Psoas muscle (tissue), 8 donors: ENCODE measurements around the gene SCRT2. TPM values are rescaled to one million over a fixed set of nuclear protein-coding genes. Genes with fewer than 3 reads are reported as not detected.

Experiments used
- ATAC-seq, 4 donors: fragments of 200-7000 bp; cut with Tn5 transposase; one replicate each; pipeline ENCODE4 v1.9.1; 2020; ENCODE audit warnings: moderate library complexity in 3 of 4, mild to moderate bottlenecking in 2 of 4
- DNase-seq, 2 donors: peaks; one replicate each; pipeline ENCODE4 v3.0.0-alpha.2; 2020
- H3K27ac ChIP-seq: fragments of 200-600 bp; one replicate; pipeline ENCODE4 v1.8.0; 2022
- H3K27me3 ChIP-seq, 3 donors: fragments of 200-600 bp in 1 of 3; one replicate each; pipeline versions ENCODE4 v1.6.1 to v1.8.0; 2013 to 2022; ENCODE audit warnings: low read length in 2 of 3, mild to moderate bottlenecking in 2 of 3, moderate library complexity in 1 of 3; ENCODE audit not compliant: insufficient read depth in 3 of 3
- H3K36me3 ChIP-seq, 2 donors: fragments of 200-600 bp in 1 of 2; one replicate each; pipeline versions ENCODE4 v1.6.1 to v1.8.0; 2013 to 2022; ENCODE audit warnings: low read depth in 1 of 2, mild to moderate bottlenecking in 1 of 2, moderate library complexity in 1 of 2; ENCODE audit not compliant: insufficient read depth in 1 of 2
- H3K4me1 ChIP-seq: fragments of 200-600 bp; one replicate; pipeline ENCODE4 v1.8.0; 2022
- H3K4me3 ChIP-seq: fragments of 200-600 bp; one replicate; pipeline ENCODE4 v1.8.0; 2022; ENCODE audit warnings: mild to moderate bottlenecking
- H3K9me3 ChIP-seq: fragments of 200-600 bp; one replicate; pipeline ENCODE4 v1.8.0; 2022
- CTCF ChIP-seq: fragments of 200-600 bp; IDR thresholded peaks from one replicate; pipeline ENCODE4 v1.8.0; 2022; ENCODE audit warnings: antibody characterized with exemption
- WGBS, 3 donors: extraction: QIAGEN DNeasy Blood & Tissue Kit; methylation state at CpG; one replicate each; pipeline versions ENCODE4 v1.1.6 to v1.1.7; 2013; 5-methylcytosine and 5-hydroxymethylcytosine counted together
- intact Hi-C, 2 donors: fragments of 100-400 bp; cut with DNase I; formaldehyde crosslinking; loops; one replicate each; pipeline versions ENCODE4 v1.11.0 to v1.14.2; 2022
- polyA plus RNA-seq, 3 donors: library from polyadenylated mRNA; stranded (reverse); fragments of 200-250 nt; gene quantifications; one replicate each; pipeline ENCODE4 v1.2.3, GENCODE V29; 2013
- total RNA-seq, 4 donors: library from RNA; stranded (reverse); fragmentation: NEBNext Ultra II Directional in 2 of 4; extraction: Animal tissue kit (Norgen Biotek cat#: 25700) in 2 of 4; gene quantifications; one replicate each; pipeline versions ENCODE4 v1.2.1 to v1.2.4, GENCODE V29; 2021 to 2023
- donor health status: healthy with polysubstance abuse.
- donor health status: DM: no; HTN: no; CAD: no; lungs with moderate emphysema.
- donor health status: Bipolar disorder and iron deficiency.
- donor health status: healthy.
- donor health status: DM: yes; HTN: yes; CAD: no.
- donor health status: DM: no; HTN: no; CAD: no.
- donor health status: DM: no; HTN: no; CAD: no.
- donor health status: DM: yes; HTN: yes; CAD: no.

SCRT2 gene
- total and polyA plus RNA-seq, 7 donors: not detected

- ATAC-seq (no peak), DNase-seq (no peak)
- 48 to 64% (median 53%) methylated on average over 8 to 9 of the region's 9 CpGs for WGBS, 3 donors
- H3K27ac ChIP-seq: no peak overlapping the region
- peaks cover 0 to 22% (median 5%) of the 10 kb centered on the region in 3 donors for H3K27me3 ChIP-seq
- H3K4me3 ChIP-seq: no peak overlapping the region
- no peaks in the 10 kb centered on the region for H3K9me3 ChIP-seq
- intact Hi-C loops: loop anchor here in 1 of 2 donors (5.0 kb wide), 1 partner anchor 51 kb away; no protein-coding TSS in a partner anchor
- no peak for TF ChIP-seq CTCF
- peaks cover 22% of the 10 kb centered on the region for H3K4me1 ChIP-seq
- no peaks in the 10 kb centered on the region for H3K36me3 ChIP-seq
These were observed 4.2 kb downstream of the SCRT2 start for GRCh38 chr20:671252-672030.

- Histone ChIP-seq H3K4me1 (peaks cover 14% of the 10 kb centered on the region), H3K9me3 (no peaks in the 10 kb centered on the region), H3K27me3 (peaks cover 0 to 27% (median 7%) of the 10 kb centered on the region in 3 donors), H3K4me3 (no peak overlapping the region), H3K27ac (no peak overlapping the region), H3K36me3 (no peaks in the 10 kb centered on the region)
- DNase-seq (no peak), ATAC-seq (peak in 3 of 4 donors; percentile 37 to 63 (median 49))
- intact Hi-C loops: loop anchor here (5.0 to 10.0 kb wide), 2 partner anchors 107 to 315 kb away; no protein-coding TSS in a partner anchor
- no peak for TF ChIP-seq CTCF
- 29 to 46% (median 31%) methylated on average over 7 of the region's 7 CpGs for WGBS, 3 donors
These were observed 6.0 kb downstream of the SCRT2 start for GRCh38 chr20:669573-669972.

GRCh38 chr20:668638-669037 lies 7.0 kb downstream of the SCRT2 start:
- Histone ChIP-seq H3K27ac (no peak overlapping the region), H3K36me3 (no peaks in the 10 kb centered on the region), H3K4me3 (no peak overlapping the region), H3K9me3 (no peaks in the 10 kb centered on the region), H3K27me3 (peaks cover 0 to 30% (median 9%) of the 10 kb centered on the region in 3 donors), H3K4me1 (peaks cover 14% of the 10 kb centered on the region)
- 57 to 75% (median 63%) methylated on average over 3 of the region's 3 CpGs for WGBS, 3 donors
- DNase-seq (no peak), ATAC-seq (no peak)
- no peak for TF ChIP-seq CTCF
- intact Hi-C loops: loop anchor here (5.0 to 10.0 kb wide), 2 partner anchors 106 to 314 kb away; no protein-coding TSS in a partner anchor

DNA sequence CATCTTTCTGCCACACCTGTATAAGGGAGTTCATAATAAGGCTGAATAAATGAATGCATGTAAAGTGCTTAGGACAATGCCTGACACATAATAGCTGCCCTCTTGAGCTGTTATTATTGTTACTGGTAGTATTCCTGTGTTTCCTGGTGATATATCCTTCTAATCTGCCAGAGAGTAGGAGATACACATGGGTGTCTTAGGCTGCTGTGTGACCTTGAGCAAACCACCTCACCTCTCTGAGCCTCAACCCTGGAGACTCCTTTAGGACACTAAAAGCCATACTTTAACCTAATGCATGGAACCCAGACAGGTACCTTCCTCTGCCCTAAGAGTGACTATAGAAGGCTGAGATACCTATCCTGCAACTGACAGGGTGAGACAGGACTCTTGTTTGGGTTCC lies 7.6 kb downstream of the SCRT2 start:
- Histone ChIP-seq H3K4me3 (no peak overlapping the region), H3K36me3 (no peaks in the 10 kb centered on the region), H3K9me3 (no peaks in the 10 kb centered on the region), H3K27me3 (peaks cover 0 to 30% (median 13%) of the 10 kb centered on the region in 3 donors), H3K27ac (no peak overlapping the region), H3K4me1 (peaks cover 14% of the 10 kb centered on the region)
- ATAC-seq: no peak
- intact Hi-C loops: loop anchor here (5.0 to 10.0 kb wide), 2 partner anchors 106 to 313 kb away; no protein-coding TSS in a partner anchor
- no peak for TF ChIP-seq CTCF
- no peak for DNase-seq
